ENCODE measurements around the gene CEP104.
A peak's percentile ranks its signal among the peaks of the same experiment; 100 is the strongest.

The CEP104 gene

GRCh38 chr1:3900969-3901529 lies 44.0 kb upstream of the CEP104 start:
- Histone ChIP-seq H3K36me3 (ENCODE audit: control insufficient read depth, insufficient read depth, low read length) (no peaks in the 10 kb centered on the region), H3K27me3 (ENCODE audit: control insufficient read depth, insufficient read depth, low read length) (no peaks in the 10 kb centered on the region), H3K4me1 (ENCODE audit: control insufficient read depth, insufficient read depth, low read length) (peaks cover 5% of the 10 kb centered on the region), H3K4me3 (ENCODE audit: low read depth, low read length) (peak overlapping the region; percentile 88), H3K27ac (ENCODE audit: low read depth, low read length) (peak overlapping the region; percentile 99), H3K9ac (ENCODE audit: low read depth, low read length) (peak overlapping the region; percentile 75), H3K9me3 (ENCODE audit: control insufficient read depth, insufficient read depth, low read length) (no peaks in the 10 kb centered on the region)

DNA sequence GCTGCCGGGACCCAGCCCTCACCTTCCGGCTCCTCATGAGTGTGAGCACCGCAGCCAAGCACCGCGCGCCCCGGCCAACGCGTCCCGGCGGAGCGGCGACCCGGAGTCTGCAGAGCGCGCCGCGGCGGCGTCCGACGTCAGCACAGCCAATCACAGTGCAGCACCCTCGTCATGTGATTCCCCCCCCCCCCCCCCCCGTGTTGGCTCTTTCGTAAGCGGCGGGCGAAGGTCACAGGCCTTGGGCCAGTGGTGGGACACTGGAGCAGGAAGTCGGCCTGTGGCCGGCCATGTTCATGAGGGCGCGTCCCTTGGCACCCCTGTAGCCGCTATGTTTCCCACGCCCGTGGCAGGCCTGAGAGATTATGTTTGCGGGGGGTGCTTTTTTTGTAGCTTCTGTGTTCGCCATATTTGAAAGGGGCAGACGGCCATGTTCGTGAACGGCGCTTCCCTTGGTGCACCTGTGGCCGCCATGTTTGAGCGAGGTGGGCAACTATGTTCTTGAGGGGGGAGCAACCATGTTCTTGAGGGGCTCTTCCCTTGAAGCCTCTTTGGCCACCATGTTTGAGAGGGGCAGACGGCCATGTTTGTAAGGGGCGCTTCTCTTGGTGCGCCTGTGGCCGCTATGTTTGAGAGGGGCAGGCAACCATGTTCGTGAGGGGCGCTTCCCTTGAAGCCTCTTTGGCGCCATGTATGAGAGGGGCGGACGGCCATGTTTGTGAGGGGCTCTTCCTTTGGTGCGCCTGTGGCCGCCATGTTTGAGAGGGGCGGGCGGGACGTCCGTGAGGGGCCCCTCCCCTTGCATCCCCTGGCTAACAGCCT lies 43.3 kb upstream of the CEP104 start, which contains the start of gene C1orf174:
Gene C1orf174, minus strand, starts transcription at position 123 of the 819 bp plus-strand sequence. Its CDS starts 86 bp downstream, at position 37.
- peaks cover 3% of the 10 kb centered on the region; the same call in 1 of the 2 replicates for H3K36me3 ChIP-seq (ENCODE audit: control insufficient read depth, insufficient read depth, low read length)
- H3K27me3 ChIP-seq (ENCODE audit: control insufficient read depth, insufficient read depth, low read length): no peaks in the 10 kb centered on the region
- peak within 1 kb of the TSS; percentile 91 for H3K9ac ChIP-seq (ENCODE audit: low read depth, low read length)
- H3K27ac ChIP-seq (ENCODE audit: low read depth, low read length): peak within 1 kb of the TSS; percentile 99
- peaks cover 5% of the 10 kb centered on the region for H3K4me1 ChIP-seq (ENCODE audit: control insufficient read depth, insufficient read depth, low read length)
- peak within 1 kb of the TSS; percentile 88 for H3K4me3 ChIP-seq (ENCODE audit: low read depth, low read length)
- no peaks in the 10 kb centered on the region for H3K9me3 ChIP-seq (ENCODE audit: control insufficient read depth, insufficient read depth, low read length)

GRCh38 chr1:3899754-3900149 lies 42.7 kb upstream of the CEP104 start:
- H3K9me3 ChIP-seq (ENCODE audit: control insufficient read depth, insufficient read depth, low read length): no peaks in the 10 kb centered on the region
- H3K4me1 ChIP-seq (ENCODE audit: control insufficient read depth, insufficient read depth, low read length): peaks cover 5% of the 10 kb centered on the region
- H3K27me3 ChIP-seq (ENCODE audit: control insufficient read depth, insufficient read depth, low read length): no peaks in the 10 kb centered on the region
- peak overlapping the region; percentile 73 for H3K9ac ChIP-seq (ENCODE audit: low read depth, low read length)
- H3K36me3 ChIP-seq (ENCODE audit: control insufficient read depth, insufficient read depth, low read length): peaks cover 7% of the 10 kb centered on the region; the same call in 1 of the 2 replicates
- peak overlapping the region; percentile 88 for H3K4me3 ChIP-seq (ENCODE audit: low read depth, low read length)
- H3K27ac ChIP-seq (ENCODE audit: low read depth, low read length): peak overlapping the region; percentile 99

DNA sequence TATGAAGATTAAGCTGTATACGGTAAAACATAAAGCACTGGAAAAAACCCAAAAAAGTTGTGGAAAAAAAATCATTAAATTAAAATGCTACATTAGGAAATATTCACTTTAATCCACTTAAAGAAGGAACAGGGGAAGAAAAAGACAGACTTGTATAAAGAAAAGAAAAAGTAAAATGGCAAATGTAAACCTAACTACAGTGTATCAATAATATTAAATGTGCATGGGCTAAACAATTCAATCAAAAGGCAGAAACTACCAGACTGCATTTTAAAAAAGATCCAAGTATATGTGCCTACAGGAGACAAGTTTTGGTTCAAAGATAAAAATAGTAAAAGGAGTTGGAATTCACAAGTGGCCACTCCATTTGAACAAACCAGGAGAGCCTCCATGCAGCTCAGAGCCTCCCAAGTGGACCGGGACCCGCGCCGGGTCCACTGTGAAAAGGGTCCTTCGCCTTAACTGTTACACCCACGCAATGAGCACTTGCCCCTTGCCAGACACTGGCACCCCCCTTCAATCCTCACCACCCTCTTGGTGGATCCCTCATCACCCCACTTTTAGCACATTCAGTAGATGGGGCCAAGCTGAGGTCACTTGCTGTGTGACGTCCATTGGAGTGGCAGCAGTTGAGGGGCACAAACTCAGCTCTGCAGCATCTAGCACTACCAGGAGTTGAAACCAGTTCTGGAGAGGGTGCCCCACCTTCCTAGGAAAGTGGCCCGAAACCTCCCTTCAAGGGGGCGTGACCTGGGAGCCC lies 42.2 kb upstream of the CEP104 start:
- peak overlapping the region; percentile 73 for H3K9ac ChIP-seq (ENCODE audit: low read depth, low read length)
- peaks cover under 1% of the 10 kb centered on the region for H3K4me1 ChIP-seq (ENCODE audit: control insufficient read depth, insufficient read depth, low read length)
- H3K4me3 ChIP-seq (ENCODE audit: low read depth, low read length): peak overlapping the region; percentile 88
- no peaks in the 10 kb centered on the region for H3K27me3 ChIP-seq (ENCODE audit: control insufficient read depth, insufficient read depth, low read length)
- no peaks in the 10 kb centered on the region for H3K9me3 ChIP-seq (ENCODE audit: control insufficient read depth, insufficient read depth, low read length)
- peaks cover 7% of the 10 kb centered on the region; the same call in 1 of the 2 replicates for H3K36me3 ChIP-seq (ENCODE audit: control insufficient read depth, insufficient read depth, low read length)
- H3K27ac ChIP-seq (ENCODE audit: low read depth, low read length): peak overlapping the region; percentile 99

DNA sequence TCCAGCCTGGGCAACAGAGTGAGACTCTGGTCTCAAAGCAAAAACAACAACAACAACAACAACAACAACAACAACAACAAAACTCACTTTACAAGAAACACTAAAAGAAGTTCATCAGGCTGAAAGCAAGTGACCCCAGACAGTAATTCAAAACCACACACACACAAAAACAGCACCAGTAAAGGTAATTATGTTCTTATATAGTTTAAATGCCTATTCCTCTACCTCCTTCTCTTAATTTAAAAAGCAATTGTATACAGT lies 41.4 kb upstream of the CEP104 start:
- Histone ChIP-seq H3K4me3 (ENCODE audit: low read depth, low read length) (0 out of 2 replicates have a peak overlapping the region, but pooled peaks have one; percentile 88), H3K27ac (ENCODE audit: low read depth, low read length) (no peak overlapping the region), H3K36me3 (ENCODE audit: control insufficient read depth, insufficient read depth, low read length) (peaks cover 7% of the 10 kb centered on the region; the same call in 1 of the 2 replicates), H3K4me1 (ENCODE audit: control insufficient read depth, insufficient read depth, low read length) (no peaks in the 10 kb centered on the region; the same call in 1 of the 2 replicates), H3K9ac (ENCODE audit: low read depth, low read length) (no peak overlapping the region), H3K9me3 (ENCODE audit: control insufficient read depth, insufficient read depth, low read length) (no peaks in the 10 kb centered on the region), H3K27me3 (ENCODE audit: control insufficient read depth, insufficient read depth, low read length) (no peaks in the 10 kb centered on the region)

DNA sequence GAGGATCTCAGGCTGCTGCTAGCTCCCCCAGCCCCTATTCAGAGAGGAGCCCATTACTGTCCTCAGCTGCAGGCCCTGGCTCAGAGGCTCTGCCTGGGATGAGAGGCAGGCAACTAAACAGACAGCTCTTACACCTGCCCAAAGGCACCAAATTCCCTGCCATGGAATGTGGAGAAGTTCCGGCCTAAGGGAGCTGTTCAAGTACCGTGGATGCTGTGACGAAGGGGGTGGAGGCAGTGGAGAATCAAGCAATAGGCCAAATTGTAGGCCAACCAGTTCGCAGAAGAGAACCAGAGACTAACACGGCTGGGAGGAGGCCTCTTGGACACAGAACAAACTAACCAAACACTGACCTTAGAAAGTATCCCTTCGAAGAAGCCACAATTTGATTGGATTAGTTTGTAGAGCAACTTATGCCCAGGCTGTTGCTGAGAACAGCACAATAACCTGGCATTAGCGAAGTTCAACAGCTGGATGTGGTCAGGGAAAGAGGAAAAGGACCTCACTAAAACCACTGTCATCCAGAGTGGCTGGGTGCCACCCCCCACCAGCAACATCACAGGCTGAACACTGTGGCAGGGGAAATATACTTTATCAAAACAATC lies 39.5 kb upstream of the CEP104 start:
- Histone ChIP-seq H3K27ac (ENCODE audit: low read depth, low read length) (no peak overlapping the region), H3K27me3 (ENCODE audit: control insufficient read depth, insufficient read depth, low read length) (no peaks in the 10 kb centered on the region), H3K9me3 (ENCODE audit: control insufficient read depth, insufficient read depth, low read length) (no peaks in the 10 kb centered on the region), H3K9ac (ENCODE audit: low read depth, low read length) (no peak overlapping the region), H3K36me3 (ENCODE audit: control insufficient read depth, insufficient read depth, low read length) (peaks cover 9% of the 10 kb centered on the region), H3K4me1 (ENCODE audit: control insufficient read depth, insufficient read depth, low read length) (no peaks in the 10 kb centered on the region; the same call in 1 of the 2 replicates), H3K4me3 (ENCODE audit: low read depth, low read length) (no peak overlapping the region)

- H3K27ac ChIP-seq (ENCODE audit: low read depth, low read length): no peak overlapping the region
- H3K4me1 ChIP-seq (ENCODE audit: control insufficient read depth, insufficient read depth, low read length): no peaks in the 10 kb centered on the region; the same call in 1 of the 2 replicates
- H3K9ac ChIP-seq (ENCODE audit: low read depth, low read length): no peak overlapping the region
- H3K4me3 ChIP-seq (ENCODE audit: low read depth, low read length): no peak overlapping the region
- H3K27me3 ChIP-seq (ENCODE audit: control insufficient read depth, insufficient read depth, low read length): no peaks in the 10 kb centered on the region
- peaks cover 14% of the 10 kb centered on the region for H3K36me3 ChIP-seq (ENCODE audit: control insufficient read depth, insufficient read depth, low read length)
- no peaks in the 10 kb centered on the region for H3K9me3 ChIP-seq (ENCODE audit: control insufficient read depth, insufficient read depth, low read length)
Measured at GRCh38 chr1:3895951-3896325, 38.9 kb upstream of the CEP104 start.

DNA sequence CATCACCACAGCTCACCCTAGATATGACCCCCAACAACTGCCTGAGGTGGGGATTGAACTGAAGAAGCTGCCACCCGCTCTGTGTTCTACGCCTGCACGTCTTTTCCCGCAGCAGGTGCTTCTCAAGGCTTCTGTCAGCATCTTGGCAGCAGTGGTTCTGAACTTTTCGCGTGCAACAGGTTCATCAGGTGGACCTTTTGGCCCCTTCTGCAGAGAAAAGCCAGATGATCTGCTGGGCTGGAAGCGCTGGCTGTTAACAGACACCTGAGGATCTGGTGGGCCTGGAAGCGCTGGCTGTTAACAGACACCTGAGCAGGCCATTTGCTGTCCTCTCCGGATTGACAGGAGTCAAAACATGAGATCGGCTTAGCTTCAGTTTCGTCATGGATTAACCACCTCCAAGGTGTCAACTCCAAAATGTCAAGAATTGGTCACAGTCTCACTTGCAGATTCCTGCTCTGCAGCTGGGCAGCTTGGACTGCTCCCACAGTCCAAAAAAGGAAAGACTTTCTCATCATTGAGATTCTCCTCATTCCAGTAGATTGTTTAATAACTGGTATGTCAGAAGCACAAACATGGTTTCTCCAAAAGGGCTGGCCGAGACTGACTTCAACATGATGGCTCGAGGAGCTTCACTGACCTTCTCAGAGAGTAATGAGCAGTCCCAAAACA lies 38.4 kb upstream of the CEP104 start:
- Histone ChIP-seq H3K4me1 (ENCODE audit: control insufficient read depth, insufficient read depth, low read length) (no peaks in the 10 kb centered on the region; the same call in 1 of the 2 replicates), H3K27ac (ENCODE audit: low read depth, low read length) (no peak overlapping the region), H3K4me3 (ENCODE audit: low read depth, low read length) (no peak overlapping the region), H3K27me3 (ENCODE audit: control insufficient read depth, insufficient read depth, low read length) (no peaks in the 10 kb centered on the region), H3K9me3 (ENCODE audit: control insufficient read depth, insufficient read depth, low read length) (no peaks in the 10 kb centered on the region), H3K36me3 (ENCODE audit: control insufficient read depth, insufficient read depth, low read length) (peaks cover 19% of the 10 kb centered on the region), H3K9ac (ENCODE audit: low read depth, low read length) (no peak overlapping the region)

DNA sequence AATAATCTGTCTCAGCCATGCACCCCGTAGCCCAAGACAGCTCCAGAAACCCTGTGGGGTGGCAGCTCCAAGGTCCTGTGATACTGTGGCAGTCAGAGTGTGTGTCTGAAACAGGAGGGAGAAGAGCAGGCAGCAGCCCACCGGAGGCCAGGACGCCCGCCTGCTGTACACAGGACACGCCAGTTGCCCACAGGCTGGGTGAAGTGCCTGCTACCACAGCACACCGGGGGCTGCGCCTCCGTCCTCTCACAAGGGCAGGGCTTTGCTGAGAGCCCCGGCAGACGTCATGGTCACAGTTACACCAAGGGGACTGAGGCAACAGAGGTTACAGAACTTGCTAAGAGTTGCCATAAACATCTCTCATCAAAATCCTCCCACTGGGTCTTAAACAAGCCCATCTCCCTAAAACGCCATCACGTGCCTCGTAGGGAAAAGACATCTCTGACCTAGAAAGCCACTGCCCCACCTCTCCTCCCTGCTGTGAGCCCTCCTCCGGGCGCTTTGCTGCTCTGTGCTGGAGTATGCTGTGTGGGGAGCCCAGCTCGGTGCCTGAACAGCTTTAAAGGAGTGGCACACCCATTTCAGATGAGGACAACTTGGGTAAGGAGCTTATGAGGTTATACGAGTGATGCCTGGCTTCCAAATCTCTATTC lies 37.7 kb upstream of the CEP104 start:
- no peaks in the 10 kb centered on the region; the same call in 1 of the 2 replicates for H3K4me1 ChIP-seq (ENCODE audit: control insufficient read depth, insufficient read depth, low read length)
- H3K9ac ChIP-seq (ENCODE audit: low read depth, low read length): no peak overlapping the region
- no peaks in the 10 kb centered on the region for H3K9me3 ChIP-seq (ENCODE audit: control insufficient read depth, insufficient read depth, low read length)
- H3K27ac ChIP-seq (ENCODE audit: low read depth, low read length): no peak overlapping the region
- H3K27me3 ChIP-seq (ENCODE audit: control insufficient read depth, insufficient read depth, low read length): no peaks in the 10 kb centered on the region
- peaks cover 26% of the 10 kb centered on the region for H3K36me3 ChIP-seq (ENCODE audit: control insufficient read depth, insufficient read depth, low read length)
- no peak overlapping the region for H3K4me3 ChIP-seq (ENCODE audit: low read depth, low read length)

DNA sequence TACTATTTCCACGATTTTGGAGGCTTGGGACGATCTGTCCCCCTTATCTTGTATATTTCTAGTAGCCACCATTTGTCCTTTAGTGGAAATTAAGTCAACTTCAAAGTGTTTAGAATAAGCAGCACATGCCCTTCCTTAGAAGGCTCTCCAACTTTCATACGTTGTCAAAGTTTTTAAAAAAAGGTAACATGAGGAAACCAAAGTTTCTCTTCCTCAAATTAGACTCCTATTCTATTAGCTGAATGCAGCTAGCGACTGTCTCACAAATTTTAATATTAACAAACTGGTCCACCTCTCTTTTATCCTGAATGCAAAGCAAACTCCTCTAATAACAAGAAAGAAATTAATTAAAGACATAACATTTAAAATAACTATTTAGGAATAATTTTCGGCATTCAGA lies 36.2 kb upstream of the CEP104 start:
- no peaks in the 10 kb centered on the region for H3K4me1 ChIP-seq (ENCODE audit: control insufficient read depth, insufficient read depth, low read length)
- H3K9me3 ChIP-seq (ENCODE audit: control insufficient read depth, insufficient read depth, low read length): no peaks in the 10 kb centered on the region
- no peak overlapping the region for H3K27ac ChIP-seq (ENCODE audit: low read depth, low read length)
- no peak overlapping the region for H3K9ac ChIP-seq (ENCODE audit: low read depth, low read length)
- peaks cover 38% of the 10 kb centered on the region for H3K36me3 ChIP-seq (ENCODE audit: control insufficient read depth, insufficient read depth, low read length)
- H3K4me3 ChIP-seq (ENCODE audit: low read depth, low read length): no peak overlapping the region
- no peaks in the 10 kb centered on the region for H3K27me3 ChIP-seq (ENCODE audit: control insufficient read depth, insufficient read depth, low read length)

Data from HUES48 (cell line).